ENCODE results near the gene IQSEC2.
A peak's percentile ranks its signal among the peaks of the same experiment; 100 is the strongest.

IQSEC2 gene

DNA sequence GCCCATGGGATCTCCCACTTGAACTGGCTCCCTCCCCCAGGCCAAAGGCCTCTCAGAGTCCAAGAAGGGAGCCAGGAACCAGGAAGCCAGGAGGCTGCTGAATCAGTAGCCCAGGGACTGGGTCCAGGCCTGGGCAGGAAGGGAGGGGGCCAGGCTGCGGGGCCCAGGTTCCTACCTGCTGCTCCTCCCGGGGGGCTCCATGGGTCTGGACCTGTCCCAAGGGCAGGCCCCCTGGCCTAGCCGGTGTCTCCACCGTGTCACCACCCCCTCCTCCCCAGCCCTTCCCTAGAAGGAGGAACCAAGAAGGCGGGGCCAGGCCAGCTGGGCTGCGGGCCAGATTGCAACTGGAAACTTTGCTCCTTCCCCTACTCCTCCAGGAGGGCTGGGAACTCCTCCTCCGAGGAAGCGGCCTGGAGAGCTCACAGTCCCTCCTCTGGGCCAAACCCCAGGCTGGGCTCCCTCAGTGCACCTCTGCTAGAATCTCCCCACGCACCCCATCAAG lies at the start of gene IQSEC2:
IQSEC2 (minus strand) TSS at position 264 of the 502 bp plus-strand sequence.
- no peak for DNase-seq (ENCODE audit: low spot score)

DNA sequence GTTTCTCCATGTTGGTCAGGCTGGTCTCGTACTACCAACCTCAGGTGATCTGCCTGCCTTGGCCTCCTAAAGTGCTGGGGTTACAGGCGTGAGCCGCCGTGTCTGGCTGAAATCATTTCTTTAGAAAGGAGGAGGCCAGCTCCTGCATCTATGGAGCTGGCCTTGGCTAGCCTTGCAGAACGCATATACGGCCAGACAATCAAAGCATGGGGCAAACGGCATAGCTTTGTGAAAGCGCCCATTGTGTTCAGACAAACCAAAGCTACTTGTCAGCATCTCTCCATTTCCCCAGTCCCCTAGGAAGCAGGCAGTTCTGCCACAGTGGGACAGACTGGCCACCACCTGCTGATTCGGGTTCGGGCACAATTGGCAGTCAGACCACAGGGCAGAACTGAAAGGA lies 48.9 kb upstream of the IQSEC2 start:
- DNase-seq (ENCODE audit: low spot score) = no peak

DNA sequence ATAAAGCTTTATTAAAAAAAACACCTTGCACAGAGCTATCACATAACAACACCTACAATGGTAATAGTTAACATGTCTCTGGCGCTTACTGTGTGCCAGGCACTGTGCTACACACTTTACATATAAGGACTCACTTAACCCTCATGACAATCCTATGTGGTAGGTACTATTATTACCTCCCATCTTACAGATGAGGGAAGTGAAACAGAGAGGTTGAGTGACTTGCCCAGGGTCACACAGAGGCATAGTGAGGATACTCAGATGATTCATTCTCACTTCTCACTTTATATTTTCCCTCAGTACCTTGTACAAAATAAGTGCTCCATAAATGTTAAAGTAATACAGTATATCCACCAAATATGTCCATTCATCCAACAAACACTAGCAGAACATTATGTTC lies 43.4 kb upstream of the IQSEC2 start:
- DNase-seq (ENCODE audit: low spot score) = no peak

DNA sequence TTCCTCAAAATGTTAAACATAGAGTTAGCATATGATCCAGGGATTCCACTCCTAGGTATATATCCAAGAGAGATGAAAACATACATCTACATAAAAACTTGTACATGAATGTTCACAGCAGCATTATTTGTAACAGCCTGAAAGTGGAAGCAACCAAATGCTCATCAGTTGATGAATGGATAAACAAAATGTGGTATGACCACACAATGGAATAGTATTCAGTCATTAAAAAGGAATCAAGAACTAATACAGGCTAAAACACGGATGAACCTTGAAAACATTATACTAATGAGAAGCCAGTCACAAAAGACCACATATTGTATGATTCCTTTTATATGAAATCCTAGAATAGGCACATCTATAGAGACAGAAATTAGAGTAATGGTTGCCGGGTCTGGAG lies 42.7 kb upstream of the IQSEC2 start:
- no peak for DNase-seq (ENCODE audit: low spot score)

DNA sequence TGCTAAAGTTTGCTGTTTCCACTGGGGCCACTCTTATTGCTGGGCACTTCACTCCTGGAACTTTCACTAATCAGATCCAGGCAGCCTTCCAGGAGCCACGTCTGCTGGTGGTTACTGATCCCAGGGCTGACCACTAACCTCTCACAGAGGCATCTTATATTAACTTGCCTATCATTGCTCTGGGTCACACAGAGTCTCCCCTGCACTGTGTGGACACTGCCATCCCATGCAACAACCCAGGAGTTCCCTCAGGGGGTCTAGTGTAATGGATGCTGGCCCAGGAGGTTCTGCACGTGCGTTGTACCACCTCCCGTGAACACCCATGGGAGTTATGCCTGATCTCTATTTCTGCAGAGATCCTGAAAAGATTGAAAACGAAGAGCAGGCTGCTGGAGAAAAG lies 41.8 kb upstream of the IQSEC2 start:
- DNase-seq (ENCODE audit: low spot score) = no peak

DNA sequence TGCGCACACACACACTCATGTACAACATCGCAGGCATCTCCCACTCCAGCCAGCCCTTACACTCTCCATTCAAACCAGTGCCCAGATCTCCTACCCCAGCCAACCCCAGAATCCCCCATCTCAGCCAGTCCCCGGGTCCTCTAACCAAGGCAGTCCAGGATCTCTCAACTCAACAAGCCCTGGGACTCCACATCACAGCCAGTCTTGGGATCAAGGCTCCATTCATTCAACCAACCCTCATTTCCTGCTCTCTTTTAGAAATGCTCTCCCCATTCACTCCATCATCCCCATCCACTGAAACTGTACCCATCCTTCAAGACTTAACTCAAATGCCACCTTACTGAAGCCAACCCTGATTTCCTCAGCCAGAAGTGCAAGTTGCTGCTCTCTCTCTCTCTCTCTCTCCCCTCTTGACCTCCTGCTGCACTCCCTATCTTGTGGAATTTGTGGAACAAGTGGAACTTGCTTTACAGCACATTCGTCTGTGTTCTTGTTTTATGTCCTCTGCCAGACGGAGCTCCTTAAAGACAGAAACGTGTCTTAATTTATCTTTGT lies 40.6 kb upstream of the IQSEC2 start:
- DNase-seq (ENCODE audit: low spot score) = no peak

DNA sequence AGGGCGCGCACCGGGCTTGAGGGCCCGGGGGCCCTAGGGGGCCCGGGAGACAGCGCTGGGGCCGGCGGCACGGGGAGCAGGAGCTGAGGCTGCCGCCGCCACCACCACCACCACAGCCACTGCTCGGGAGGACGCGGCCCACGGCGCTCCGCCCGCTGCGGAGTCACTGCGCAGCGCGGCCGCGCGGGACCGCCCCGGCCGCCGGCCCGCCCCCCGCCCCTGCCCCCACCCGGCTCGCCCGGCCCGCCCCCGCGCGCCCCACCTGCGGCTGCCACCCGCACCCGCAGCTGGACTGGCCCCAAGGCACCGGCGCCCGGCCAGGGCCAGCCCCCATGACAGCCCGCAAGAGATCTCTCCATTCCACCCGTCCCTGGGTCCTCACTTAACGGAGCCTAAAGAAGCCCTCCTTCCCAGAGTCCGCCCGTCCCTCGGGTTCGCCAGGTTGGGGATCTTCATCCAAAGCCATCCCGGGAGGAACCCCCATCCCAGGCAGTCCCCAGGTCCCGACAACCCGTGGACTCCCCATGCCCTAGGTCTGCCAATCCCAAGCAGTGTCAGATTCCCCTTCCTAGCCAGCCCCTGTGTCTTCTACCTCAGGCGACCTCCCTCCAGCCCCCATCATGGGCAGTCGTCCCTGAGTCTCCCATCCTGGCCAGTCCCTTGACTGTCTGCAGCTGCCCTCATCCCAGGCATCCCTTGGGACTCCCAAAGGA lies 40.0 kb upstream of the IQSEC2 start:
- no peak for DNase-seq (ENCODE audit: low spot score)

DNA sequence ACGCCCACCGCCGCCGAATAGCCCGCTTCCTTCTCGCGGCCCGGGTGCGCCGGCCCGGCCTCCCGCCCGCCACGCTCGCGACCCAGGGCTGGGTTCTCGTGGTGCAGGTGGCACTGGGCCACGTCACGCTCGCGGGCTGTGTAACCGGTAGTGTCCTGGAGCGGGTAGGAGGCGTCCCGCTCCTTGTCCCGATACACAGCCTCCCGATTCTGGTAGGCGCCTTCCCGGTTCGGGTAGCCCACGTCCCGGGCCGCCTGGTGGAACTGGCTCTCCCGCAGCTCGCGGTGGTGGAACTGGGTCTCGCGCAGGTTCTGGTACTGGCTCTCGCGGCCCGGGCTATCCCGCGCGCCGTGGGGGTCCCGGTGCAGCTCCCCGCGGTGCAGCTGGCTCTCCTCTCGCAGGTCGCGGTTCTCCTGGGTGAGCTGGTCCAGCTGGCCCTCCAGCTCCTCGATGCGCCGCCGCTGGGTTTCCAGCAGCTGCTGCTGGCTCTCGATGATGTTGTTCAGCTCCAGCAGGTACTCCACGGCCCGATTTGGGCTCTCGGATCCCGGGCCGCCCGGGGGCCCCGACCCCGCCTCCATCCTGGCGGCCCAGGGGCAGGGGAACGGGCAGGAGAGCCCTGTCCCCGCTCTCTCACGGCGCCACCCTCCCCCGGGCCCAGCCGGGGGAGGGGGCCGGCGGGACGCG lies 39.3 kb upstream of the IQSEC2 start:
- DNase-seq (ENCODE audit: low spot score) = no peak

DNA sequence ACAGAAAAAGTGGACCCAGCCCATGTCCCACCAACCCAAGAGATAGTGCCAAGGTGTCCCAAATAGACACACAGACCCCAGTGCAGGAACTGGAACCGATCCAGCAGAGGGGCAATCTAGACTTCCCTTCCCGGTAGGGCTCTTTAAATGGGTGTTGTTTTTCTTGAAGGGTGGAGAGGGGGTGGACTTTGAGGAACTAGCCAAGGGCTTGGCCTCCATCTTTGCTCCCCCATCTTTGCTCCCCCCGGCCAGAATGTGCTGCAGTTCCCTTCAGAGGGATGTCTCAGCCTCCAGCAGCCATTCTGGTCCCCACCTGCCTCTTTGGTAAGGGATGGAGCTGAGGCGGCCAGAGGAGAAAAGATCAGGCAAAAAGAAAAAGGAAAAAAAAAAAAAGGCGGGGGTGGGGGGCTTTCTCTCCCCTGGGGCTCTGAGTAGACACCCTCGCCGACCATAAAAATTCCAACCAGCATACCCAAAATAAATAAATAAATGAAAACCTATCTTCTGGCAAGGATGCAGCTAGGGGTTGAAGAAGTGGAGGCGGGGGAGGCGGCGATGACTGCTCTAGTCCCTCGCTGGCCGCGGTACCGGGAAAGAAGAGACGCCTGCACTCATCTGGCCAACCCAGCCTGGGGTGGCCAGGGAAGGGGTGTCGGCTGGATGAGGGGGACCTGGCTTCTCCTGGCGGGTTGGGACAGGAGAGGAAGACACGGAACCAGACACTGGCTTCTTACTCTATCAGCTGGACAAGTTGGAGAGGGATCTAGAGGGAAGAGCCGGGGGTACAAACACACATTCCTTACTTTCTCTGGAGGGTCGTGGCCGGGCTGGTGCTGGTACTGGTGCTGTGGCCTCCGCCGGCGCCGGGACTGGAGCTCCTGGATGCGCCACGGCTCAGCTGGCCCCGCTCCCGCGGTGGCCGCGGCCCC lies 38.5 kb upstream of the IQSEC2 start:
- DNase-seq (ENCODE audit: low spot score) = no peak

DNA sequence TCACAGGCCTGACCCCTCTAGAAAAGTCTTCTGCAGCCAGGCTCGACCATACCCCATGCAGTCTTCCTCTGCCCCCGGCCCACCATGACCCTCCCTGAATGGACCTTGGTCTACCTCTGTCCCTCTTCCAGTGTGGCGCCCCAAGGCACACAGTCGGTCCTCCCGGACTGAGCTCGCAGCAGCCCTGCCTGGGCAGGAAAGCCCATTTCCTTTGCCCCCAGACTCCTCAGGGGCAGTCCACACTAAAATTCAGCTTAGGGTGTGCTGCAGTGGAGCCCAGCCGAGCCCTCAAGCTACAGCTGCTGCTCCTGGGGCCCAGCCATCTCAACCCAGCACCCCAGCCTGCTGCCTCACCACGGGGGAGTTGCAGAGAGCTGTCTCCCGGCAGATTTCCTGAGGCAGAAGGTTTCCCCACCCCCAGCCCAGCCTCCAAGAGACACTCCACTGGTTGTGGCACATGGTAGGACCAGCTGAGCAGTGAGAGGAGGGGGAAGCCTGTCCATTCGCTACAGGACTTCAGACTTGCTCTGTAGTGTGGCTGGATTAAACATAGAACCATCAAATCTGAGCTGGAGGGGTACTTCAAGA lies 37.5 kb upstream of the IQSEC2 start:
- no peak for DNase-seq (ENCODE audit: low spot score)

DNA sequence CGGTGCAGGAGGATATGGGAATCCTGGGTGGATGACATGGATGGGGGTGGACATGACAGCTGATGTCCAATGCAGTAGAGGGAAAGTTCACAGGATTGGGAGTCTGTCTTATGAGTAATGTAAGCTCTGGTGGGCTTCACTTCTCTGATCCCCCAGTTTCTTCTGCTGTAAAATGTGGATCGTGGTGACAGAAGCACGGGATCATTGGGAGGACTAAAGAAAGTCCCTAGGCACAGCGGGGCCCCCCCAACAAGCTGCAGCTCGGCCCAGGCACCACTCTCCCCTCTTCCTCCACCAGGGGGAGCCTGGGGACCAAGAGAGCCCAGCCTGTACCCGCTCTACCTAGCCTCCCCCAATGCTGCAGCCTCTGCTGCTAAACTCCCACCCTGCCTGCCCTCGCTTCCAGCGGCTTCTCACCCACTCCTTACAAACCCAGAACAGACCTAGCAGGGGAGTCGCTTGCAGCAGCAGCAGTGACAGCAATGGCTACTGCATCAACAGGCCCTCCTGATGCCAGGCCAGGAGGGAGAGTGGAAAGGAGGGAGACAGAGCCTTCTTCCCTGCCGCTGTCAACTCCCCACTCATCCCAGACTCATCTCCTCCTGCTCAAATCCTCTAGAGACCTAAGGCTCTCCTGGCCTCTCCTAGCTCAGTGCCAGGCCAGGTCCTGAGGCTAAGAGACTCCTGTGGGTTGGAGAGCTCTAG lies 36.1 kb upstream of the IQSEC2 start:
- DNase-seq (ENCODE audit: low spot score) = peak; percentile 45

DNA sequence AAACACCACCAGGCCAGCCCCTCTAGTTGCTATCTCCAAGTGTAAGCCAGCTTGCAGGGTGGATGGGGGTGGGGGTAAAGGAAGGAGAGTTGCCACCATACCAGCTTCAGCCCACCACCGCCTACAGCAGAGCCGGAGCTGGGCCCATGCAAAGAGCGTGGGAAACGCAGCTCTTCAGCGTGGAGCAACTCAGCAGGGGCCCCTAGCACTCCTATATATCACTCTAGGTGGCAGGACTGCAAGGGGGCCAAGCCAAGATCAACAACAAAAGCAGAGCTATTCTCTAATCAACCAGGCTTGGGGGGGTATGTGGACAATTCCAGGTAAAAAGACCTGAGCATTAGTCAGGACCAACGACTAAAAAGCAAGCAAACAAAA lies 35.5 kb upstream of the IQSEC2 start:
- no peak for DNase-seq (ENCODE audit: low spot score)

DNA sequence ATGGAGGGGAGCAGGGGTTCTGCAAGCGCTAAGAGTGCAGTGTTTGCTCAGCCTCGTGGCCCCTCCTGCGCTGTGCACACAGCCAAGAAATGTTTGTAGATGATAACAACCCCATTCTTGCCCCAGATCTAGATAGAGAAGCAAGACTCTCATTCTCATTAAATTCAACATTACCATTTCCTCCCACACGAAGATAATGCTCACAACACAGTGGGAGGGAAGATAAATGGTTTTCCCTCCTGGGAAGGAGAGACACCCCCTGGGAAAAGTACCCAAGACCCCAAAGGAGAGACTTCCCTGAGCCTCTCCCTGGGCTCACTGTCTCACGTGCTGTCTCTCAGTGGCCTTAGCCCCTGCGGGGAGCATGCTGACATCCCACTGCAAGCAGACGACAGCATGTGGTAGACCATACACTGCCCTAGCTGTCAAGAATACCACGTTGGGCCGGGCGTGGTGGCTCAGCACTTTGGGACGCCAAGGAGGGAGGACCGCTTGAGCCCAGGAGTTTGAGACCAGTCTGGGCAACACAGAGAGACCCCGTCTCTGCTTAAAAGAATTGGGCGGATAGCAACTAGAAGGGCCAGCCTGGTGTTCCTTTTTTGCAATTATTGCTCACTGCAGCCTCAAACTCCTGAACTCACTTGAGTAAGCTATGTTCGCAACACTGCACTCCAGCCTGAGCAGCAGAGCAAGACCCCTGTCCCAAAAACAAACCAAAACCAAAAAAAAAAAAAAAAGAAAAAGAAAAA lies 34.9 kb upstream of the IQSEC2 start:
- DNase-seq (ENCODE audit: low spot score) = no peak

DNA sequence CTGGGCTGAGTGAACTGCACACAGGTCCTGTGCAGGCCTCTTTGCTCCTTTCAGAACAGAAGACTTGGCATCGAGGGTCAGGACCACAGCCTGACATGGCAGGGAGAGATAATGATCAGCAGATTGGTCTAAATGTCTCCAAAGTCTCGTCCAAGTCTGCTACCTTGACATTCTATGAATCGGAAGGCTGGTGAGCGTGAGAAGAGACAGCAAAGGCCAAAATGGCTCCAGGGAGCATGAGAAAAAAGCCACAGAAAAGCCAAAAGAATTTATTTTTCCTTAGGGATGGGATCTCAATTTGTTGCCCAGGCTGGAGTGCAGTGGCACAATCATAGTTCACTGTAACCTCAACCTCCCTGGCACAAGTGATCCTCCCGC lies 32.3 kb upstream of the IQSEC2 start:
- DNase-seq (ENCODE audit: low spot score) = no peak

DNA sequence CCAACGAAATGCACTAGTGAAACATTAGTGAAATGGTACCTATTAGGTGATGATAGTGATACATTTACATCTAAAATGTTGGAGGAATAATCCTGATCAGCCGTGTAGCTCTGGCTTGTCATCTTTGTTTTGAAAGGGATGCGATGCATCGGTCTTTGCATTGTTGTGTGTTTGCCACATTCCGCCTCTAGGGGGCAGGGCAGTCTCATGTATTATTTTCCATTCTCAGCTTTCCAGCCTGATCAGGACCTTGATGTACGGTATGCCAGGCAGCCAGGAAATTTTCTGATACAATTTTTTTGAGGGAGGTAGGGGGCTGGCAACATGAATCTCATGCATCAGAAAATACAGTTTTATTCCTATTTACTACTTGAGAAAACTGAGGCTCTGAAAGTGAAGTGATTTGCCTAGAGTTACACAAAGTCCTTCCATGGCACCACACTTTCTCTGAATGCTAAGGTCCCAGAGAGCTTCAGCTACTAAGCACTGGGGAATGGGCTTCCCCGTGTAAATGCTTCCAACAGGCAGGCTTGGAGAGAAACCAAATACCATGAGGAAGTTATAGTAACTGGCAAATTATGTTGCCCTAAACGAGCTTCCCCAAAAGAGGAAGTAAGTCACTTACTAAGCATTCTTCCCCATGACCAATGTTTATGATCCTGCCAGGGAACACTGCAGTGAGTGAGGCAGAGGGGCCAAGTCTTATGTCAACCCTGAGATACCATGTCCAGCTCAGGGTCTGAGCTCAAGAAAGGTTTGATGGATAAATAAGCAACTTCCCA lies 31.8 kb upstream of the IQSEC2 start:
- DNase-seq (ENCODE audit: low spot score) = peak; percentile 69

DNA sequence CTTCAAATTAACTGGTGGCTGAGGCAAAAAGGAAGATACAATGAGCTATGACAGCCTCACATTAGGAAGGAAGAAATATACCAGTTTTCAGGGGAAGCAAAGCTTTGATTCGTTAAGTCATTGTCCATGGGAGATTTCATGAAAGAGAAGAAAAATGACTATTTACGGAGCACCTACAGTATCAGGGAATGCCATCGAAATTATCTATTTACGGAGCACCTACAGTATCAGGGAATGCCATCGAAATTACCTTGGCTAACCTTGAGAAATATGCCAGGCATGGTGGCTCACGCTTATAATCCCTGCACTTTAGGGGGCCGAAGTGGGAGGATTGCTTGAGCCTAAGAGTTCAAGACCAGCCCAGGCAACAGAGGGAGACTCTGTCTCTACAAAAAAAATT lies 28.5 kb upstream of the IQSEC2 start:
- DNase-seq (ENCODE audit: low spot score) = no peak

DNA sequence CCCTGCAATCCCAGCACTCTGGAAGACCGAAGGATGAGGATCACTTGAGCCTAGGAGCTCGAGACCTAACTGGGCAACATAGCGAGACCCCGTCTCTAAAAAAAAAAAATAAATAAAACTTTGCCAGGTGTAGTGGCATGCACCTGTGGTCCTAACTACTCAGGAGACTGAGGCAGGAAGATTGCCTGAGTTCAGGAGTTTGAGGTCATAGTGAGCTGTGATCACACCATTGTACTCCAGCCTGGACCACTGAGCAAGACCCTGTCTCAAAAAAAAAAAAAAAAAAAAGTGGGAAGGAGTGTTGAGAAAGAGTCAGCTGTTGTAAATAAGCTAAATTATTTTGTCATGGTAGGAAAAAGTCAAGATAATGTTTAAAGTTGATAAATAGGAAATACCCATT lies 27.5 kb upstream of the IQSEC2 start:
- no peak for DNase-seq (ENCODE audit: low spot score)

DNA sequence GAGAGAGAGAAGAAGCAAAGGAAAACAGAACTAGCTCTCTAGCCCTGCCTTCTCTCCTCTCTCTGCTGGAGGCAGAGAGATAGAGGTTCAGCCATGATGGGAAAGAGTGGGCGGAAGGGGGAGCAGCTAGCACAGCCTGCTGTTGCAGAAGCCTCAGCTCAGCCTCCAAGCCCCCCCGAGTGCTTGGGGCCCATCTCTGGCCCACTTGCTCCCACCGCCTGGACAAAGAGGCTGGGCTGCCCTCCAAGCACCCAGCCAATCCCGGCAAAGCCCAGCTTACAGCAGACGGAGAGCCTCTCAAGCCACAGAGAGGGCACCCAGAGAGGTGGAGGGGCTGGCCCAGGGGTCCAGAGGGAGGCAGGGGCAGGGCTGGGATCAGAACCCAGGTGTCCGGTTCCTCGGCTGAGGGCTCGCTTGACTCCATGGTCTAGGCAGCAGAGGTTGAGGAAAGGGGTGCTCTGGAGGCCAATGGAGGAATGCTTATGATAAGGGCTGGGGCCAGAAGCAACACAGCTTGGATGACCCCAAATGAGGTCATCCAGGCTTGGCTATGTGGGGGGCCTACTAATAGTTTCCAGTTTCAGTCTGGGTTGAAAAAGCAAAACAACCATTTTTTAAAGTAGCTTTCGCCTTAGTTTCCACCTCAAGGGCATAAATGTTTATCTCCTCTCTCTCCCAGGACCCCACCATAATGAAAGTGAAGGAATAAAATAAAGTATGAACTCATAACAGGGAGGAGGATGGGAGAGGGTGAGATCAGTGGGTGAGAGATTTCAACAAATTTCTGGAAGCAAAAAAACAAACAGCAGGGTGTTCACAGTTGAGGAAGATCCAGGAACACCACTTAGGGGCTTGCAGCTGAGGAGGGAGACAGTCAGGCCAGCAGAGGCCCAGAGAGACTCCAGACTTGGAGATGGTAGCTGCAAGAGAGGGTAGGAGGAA lies 24.9 kb upstream of the IQSEC2 start:
- DNase-seq (ENCODE audit: low spot score) = no peak

All from kidney capillary endothelial cell (primary cell).